Calu3 (cell line): ENCODE results near the gene COX14. TPM values are rescaled to one million over a fixed set of nuclear protein-coding genes. Genes with fewer than 3 reads are reported as not detected.
A peak's percentile ranks its signal among the peaks of the same experiment; 100 is the strongest.

Source experiments
- BruUV-seq: library from RNA; stranded (reverse); fragments of 400-500 nt; replicated peaks from 2 replicates; lab custom pipeline; 2021; lab: Mats Ljungman, UMichigan
- CTCF ChIA-PET: fragments of 300-600 bp; sonication (Branson Sonifier 250); formaldehyde crosslinking; loops from one replicate; lab custom pipeline; 2022; ENCODE audit warnings: antibody characterized with exemption; lab: Charles Lee
- DNase-seq: peaks from one replicate; pipeline ENCODE4 v3.0.0; 2022
- H3K27ac Mint-ChIP-seq: one replicate; pipeline ENCODE4 v1.8.0; 2022; ENCODE audit warnings: mixed read lengths; ENCODE audit not compliant: unreplicated experiment
- H3K27me3 Mint-ChIP-seq: one replicate; pipeline ENCODE4 v1.8.0; 2022; ENCODE audit warnings: mixed read lengths; ENCODE audit not compliant: unreplicated experiment
- H3K36me3 Mint-ChIP-seq: one replicate; pipeline ENCODE4 v1.8.0; 2022; ENCODE audit warnings: mild to moderate bottlenecking, moderate library complexity, mixed read lengths; ENCODE audit not compliant: insufficient read depth, unreplicated experiment
- H3K4me1 Mint-ChIP-seq: one replicate; pipeline ENCODE4 v1.8.0; 2022; ENCODE audit warnings: mild to moderate bottlenecking, low read depth, mixed read lengths; ENCODE audit not compliant: unreplicated experiment
- H3K4me3 Mint-ChIP-seq: one replicate; pipeline ENCODE4 v1.8.0; 2022; ENCODE audit warnings: mild to moderate bottlenecking, low read depth, moderate library complexity, mixed read lengths; ENCODE audit not compliant: unreplicated experiment
- H3K9me3 Mint-ChIP-seq: one replicate; pipeline ENCODE4 v1.8.0; 2022; ENCODE audit warnings: low read depth, mixed read lengths; ENCODE audit not compliant: unreplicated experiment
- intact Hi-C: fragments of 100-400 bp; cut with micrococcal nuclease; formaldehyde crosslinking; loops from one replicate; pipeline ENCODE4 v1.10.0; 2022; ENCODE audit not compliant: unreplicated experiment
- total RNA-seq: library from RNA; stranded (reverse); gene quantifications from 2 replicates; pipeline ENCODE4 v1.2.3, GENCODE V29; 2022
- TF ChIP-seq, protein P1 (sequence below): fragments of 200-600 bp; IDR thresholded peaks from one replicate; pipeline ENCODE4 v1.8.0; 2022; ENCODE audit warnings: antibody characterized with exemption; ENCODE audit not compliant: unreplicated experiment

Gene COX14
- total RNA-seq, 1 experiment from 2014 or later, result 37.1 TPM

DNA sequence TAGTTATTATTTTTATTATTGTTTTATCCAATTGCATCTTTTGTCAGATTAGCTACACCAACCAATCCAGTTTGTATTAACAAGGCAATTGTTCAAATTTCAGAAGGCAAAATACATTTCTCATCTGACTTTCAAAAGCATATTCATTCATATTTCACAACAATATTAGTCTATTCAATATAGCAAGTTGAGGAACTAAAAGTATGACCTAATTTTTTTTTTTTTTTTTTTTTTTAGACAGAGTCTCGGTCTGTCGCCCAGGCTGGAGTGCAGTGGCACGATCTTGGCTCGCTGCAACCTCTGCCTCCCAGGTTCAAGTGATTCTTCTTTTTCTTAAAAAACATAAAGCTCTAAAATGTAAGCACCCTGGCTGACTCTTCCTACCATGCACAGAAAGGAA, 17.3 kb downstream of the COX14 start:
- Mint-ChIP-seq H3K4me3 (no peak overlapping the region), H3K27me3 (no peaks in the 10 kb centered on the region), H3K4me1 (no peaks in the 10 kb centered on the region), H3K36me3 (peaks cover 28% of the 10 kb centered on the region), H3K9me3 (no peaks in the 10 kb centered on the region), H3K27ac (no peak overlapping the region)
- BruUV-seq, result no TSS peak
- no peak for DNase-seq
- CTCF ChIA-PET, result interaction anchor here (0.5 to 0.7 kb wide), 4 partner anchors 12 to 634 kb away, joined by 3 to 8 read pairs (median 5); partner anchors contain the start of gene ATF1
- TF ChIP-seq, protein P1, sequence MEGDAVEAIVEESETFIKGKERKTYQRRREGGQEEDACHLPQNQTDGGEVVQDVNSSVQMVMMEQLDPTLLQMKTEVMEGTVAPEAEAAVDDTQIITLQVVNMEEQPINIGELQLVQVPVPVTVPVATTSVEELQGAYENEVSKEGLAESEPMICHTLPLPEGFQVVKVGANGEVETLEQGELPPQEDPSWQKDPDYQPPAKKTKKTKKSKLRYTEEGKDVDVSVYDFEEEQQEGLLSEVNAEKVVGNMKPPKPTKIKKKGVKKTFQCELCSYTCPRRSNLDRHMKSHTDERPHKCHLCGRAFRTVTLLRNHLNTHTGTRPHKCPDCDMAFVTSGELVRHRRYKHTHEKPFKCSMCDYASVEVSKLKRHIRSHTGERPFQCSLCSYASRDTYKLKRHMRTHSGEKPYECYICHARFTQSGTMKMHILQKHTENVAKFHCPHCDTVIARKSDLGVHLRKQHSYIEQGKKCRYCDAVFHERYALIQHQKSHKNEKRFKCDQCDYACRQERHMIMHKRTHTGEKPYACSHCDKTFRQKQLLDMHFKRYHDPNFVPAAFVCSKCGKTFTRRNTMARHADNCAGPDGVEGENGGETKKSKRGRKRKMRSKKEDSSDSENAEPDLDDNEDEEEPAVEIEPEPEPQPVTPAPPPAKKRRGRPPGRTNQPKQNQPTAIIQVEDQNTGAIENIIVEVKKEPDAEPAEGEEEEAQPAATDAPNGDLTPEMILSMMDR, result no peak
- intact Hi-C loops, result no loop called here

- CTCF ChIA-PET, result interaction anchor here (0.7 to 1.4 kb wide), 3 partner anchors 12 to 22 kb away, joined by 3 to 5 read pairs (median 5); partner anchors contain the start of gene COX14
- H3K27ac Mint-ChIP-seq, result no peak overlapping the region
- TF ChIP-seq, protein P1, result peak; percentile 39
- intact Hi-C loops, result loop anchor here (2.0 kb wide), 1 partner anchor 180 kb away; no protein-coding TSS in a partner anchor
- no TSS peak for BruUV-seq
- no peaks in the 10 kb centered on the region for H3K27me3 Mint-ChIP-seq
- no peaks in the 10 kb centered on the region for H3K4me1 Mint-ChIP-seq
- no peak for DNase-seq
- H3K9me3 Mint-ChIP-seq, result no peaks in the 10 kb centered on the region
- no peak overlapping the region for H3K4me3 Mint-ChIP-seq
- H3K36me3 Mint-ChIP-seq, result peaks cover 18% of the 10 kb centered on the region
Measured at GRCh38 chr12:50132505-50133135, 20.6 kb downstream of the COX14 start.

DNA sequence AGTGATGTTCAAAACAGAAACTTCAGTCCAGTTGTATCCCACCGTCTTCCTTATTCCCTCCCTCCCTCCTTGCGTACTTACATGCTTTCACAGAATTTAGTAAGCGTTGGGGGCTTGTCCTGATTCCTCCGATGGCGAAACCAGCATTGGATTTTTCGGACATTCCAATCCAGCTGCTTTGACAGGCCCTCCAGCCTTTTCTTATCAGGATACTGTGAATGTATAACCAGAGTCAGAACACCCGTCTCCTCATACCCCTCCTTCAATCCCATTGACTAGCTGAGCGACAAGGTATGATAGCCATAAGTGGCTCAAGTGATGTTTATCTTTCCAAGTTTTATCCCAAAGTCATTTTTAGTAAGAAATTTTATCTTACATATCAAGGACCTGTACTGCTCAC, 31.0 kb downstream of the COX14 start:
- Mint-ChIP-seq H3K4me1 (no peaks in the 10 kb centered on the region), H3K4me3 (no peak overlapping the region), H3K36me3 (no peaks in the 10 kb centered on the region), H3K9me3 (no peaks in the 10 kb centered on the region), H3K27me3 (no peaks in the 10 kb centered on the region), H3K27ac (no peak overlapping the region)
- no TSS peak for BruUV-seq
- CTCF ChIA-PET, result no interaction called here
- no peak for DNase-seq
- intact Hi-C loops, result no loop called here
- TF ChIP-seq, protein P1, result no peak

GRCh38 chr12:50145439-50145838, 33.4 kb downstream of the COX14 start:
- DNase-seq, result no peak
- CTCF ChIA-PET, result no interaction called here
- no peaks in the 10 kb centered on the region for H3K27me3 Mint-ChIP-seq
- H3K36me3 Mint-ChIP-seq, result no peaks in the 10 kb centered on the region
- H3K4me3 Mint-ChIP-seq, result no peak overlapping the region
- H3K4me1 Mint-ChIP-seq, result no peaks in the 10 kb centered on the region
- no peaks in the 10 kb centered on the region for H3K9me3 Mint-ChIP-seq
- H3K27ac Mint-ChIP-seq, result no peak overlapping the region
- intact Hi-C loops, result no loop called here
- no TSS peak for BruUV-seq
- TF ChIP-seq, protein P1, result no peak
